Liver (tissue), 3 donors: ENCODE results near the gene ZNF473.
"Not testable (repeated sequence)": the region's sequence is repeated elsewhere in the genome, so short reads cannot be mapped to it uniquely, and the experiment has no call there.

ENCODE experiments used
- ATF3 ChIP-seq: IDR thresholded peaks from 2 replicates; pipeline ENCODE4 v1.6.1; 2016; ENCODE audit warnings: antibody characterized with exemption
- CTCF ChIP-seq: fragments of 150-350 bp; IDR thresholded peaks from 2 replicates; pipeline ENCODE4 v1.5.1; 2017; ENCODE audit warnings: improper control_type of control experiment, low read depth, low read length; ENCODE audit not compliant: missing input control
- FOXA1 ChIP-seq: IDR thresholded peaks from 2 replicates; pipeline ENCODE4 v1.6.1; 2016; ENCODE audit warnings: antibody characterized with exemption
- GABPA ChIP-seq, 2 donors: IDR thresholded peaks in 1 of 2; conservative IDR thresholded peaks in 1 of 2; 2 replicates each; pipeline ENCODE4 v1.6.1; 2016; ENCODE audit warnings: antibody characterized with exemption in 2 of 2, mild to moderate bottlenecking in 1 of 2, moderate library complexity in 1 of 2
- MAX ChIP-seq: IDR thresholded peaks from 2 replicates; pipeline ENCODE4 v1.6.1; 2016; ENCODE audit warnings: antibody characterized with exemption
- NR2F2 ChIP-seq: IDR thresholded peaks from 2 replicates; pipeline ENCODE4 v1.6.1; 2016; ENCODE audit warnings: antibody characterized with exemption
- RAD21 ChIP-seq, 2 donors: IDR thresholded peaks; 2 replicates each; pipeline ENCODE4 v1.6.1; 2016; ENCODE audit warnings: antibody characterized with exemption in 2 of 2, mild to moderate bottlenecking in 2 of 2
- REST ChIP-seq: IDR thresholded peaks from 2 replicates; pipeline ENCODE4 v1.6.1; 2016; ENCODE audit warnings: antibody characterized with exemption, mild to moderate bottlenecking
- SP1 ChIP-seq: IDR thresholded peaks from 2 replicates; pipeline ENCODE4 v1.6.1; 2018; ENCODE audit warnings: antibody characterized with exemption, mild to moderate bottlenecking
- TAF1 ChIP-seq: conservative IDR thresholded peaks from 2 replicates; pipeline ENCODE4 v1.6.1; 2016; ENCODE audit warnings: antibody characterized with exemption, mild to moderate bottlenecking
- YY1 ChIP-seq: IDR thresholded peaks from 2 replicates; pipeline ENCODE4 v1.6.1; 2016; ENCODE audit warnings: antibody characterized with exemption, mild to moderate bottlenecking
- ZBTB33 ChIP-seq: IDR thresholded peaks from 2 replicates; pipeline ENCODE4 v1.6.1; 2016; ENCODE audit warnings: antibody characterized with exemption
- donor health status: healthy.
- donor health status: healthy.

- not testable (repeated sequence) for TF ChIP-seq CTCF; MAX; RAD21 (IDR thresholded peaks at IDR 0.05); NR2F2; ATF3; TAF1; FOXA1; GABPA (IDR thresholded peaks at IDR 0.05 in 1 of 2, conservative IDR thresholded peaks at IDR 0.05 in 1 of 2); YY1; SP1; REST; ZBTB33
These were observed 64.9 kb downstream of the ZNF473 start for GRCh38 chr19:50090706-50091105.
